GM18505 (cell line): ENCODE measurements around the gene CMTM8.
A peak's percentile ranks its signal among the peaks of the same experiment; 100 is the strongest.

Experiments
- ATAC-seq: cut with Tn5 transposase; IDR thresholded peaks from one replicate; pipeline ENCODE4 v1.9.1; 2021; ENCODE audit not compliant: unreplicated experiment
- POLR2A ChIP-seq: IDR thresholded peaks from 4 replicates; pipeline ENCODE4 v1.6.1; 2011; ENCODE audit warnings: borderline replicate concordance; ENCODE audit not compliant: insufficient read depth, insufficient read length; ENCODE audit errors: extremely low read depth

CMTM8 gene

DNA sequence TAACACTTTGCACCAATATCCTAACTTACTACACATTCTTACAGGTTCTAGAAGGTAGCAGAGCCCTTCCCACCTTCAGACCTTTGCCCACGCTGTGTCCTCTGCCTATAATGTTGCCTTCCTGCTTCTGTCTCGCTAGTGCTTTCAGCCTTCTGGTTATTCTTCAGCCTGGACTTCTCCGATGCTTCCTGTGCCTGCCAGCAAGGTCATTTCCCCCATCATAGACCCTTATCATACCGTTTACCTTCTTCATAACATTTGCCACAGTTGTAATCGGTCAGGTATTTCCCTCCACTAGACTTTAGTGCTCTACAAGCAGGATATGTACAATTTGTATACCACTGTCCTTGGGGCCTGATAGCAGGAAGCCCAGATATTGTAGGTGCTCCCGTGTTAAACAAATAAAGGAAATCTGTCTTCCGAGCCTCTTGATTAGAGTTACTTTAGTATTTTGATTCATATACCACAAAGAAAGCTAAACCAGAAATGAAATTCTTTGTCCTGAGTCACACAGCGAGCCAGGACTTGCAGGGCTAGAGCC, 117.3 kb downstream of the CMTM8 start:
- no peak for ATAC-seq
- no peak for TF ChIP-seq POLR2A

GRCh38 chr3:32359766-32360492, 121.4 kb downstream of the CMTM8 start:
- TF ChIP-seq POLR2A: no peak
- no peak for ATAC-seq

- ATAC-seq: no peak
- no peak for TF ChIP-seq POLR2A
Measured at GRCh38 chr3:32360493-32360827, 122.0 kb downstream of the CMTM8 start.

- no peak for TF ChIP-seq POLR2A
- ATAC-seq: peak; percentile 61
Measured at GRCh38 chr3:32366638-32367397, 128.3 kb downstream of the CMTM8 start.

DNA sequence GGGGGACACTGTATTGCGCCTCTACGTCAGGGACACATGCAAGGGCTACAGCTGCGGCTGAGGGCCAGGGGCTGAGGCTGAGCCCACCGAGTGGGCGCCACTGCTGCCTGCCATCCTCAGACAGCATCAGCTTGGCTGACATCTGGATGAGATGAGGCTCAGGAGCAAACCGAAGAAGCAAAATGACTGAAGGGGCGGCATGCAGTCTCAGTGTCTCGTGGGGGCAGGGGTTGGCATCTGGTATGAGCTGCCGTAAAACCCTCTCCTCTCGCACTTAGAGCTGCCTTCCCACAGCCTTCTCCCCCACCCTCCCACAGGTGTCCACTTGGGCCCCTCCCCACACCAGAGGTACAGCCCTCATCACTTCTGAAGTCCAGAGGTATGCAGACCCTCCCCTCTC, 129.0 kb downstream of the CMTM8 start:
- no peak for ATAC-seq

GRCh38 chr3:32371461-32372212, 133.2 kb downstream of the CMTM8 start:
- no peak for ATAC-seq

More for the DNA sequence above, 129.0 kb downstream of the CMTM8 start:
- TF ChIP-seq POLR2A: no peak

DNA sequence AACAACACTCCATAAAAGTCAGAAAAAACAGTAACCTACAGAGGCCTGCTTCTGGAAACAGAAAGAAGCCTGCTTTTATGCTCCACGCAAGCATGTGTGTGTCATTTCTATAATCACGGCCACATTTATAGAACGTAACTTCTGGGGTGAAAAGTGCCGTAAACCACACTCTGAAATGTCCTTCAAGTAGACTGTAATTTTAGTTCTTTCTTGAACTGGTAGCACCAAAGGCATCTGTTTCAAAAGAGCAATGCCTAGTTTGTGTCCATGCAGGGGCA, 133.7 kb downstream of the CMTM8 start:
- TF ChIP-seq POLR2A: no peak
- ATAC-seq: no peak

More at GRCh38 chr3:32371461-32372212, 133.2 kb downstream of the CMTM8 start:
- TF ChIP-seq POLR2A: no peak

- no peak for ATAC-seq
- TF ChIP-seq POLR2A: no peak
Measured at GRCh38 chr3:32373276-32373675, 134.8 kb downstream of the CMTM8 start.

DNA sequence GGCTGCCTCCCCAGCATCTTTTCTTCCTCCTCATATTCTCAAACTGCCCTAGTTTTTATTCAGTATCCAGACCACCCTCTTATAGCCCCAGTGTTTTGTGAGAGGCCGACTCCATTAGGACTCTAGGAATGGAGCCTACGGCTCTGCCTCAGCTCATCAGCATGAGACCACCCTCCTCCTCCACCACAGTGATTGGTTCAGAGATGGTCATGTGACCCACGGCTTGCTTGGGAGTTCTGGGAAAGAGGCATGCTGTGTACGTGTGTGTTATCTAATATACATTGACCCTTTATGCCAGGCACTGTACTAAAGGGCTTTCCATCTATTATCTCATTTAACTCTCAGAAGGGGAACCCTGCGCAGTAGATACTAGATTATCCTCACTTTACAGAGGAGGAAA, 135.4 kb downstream of the CMTM8 start:
- ATAC-seq: no peak
- no peak for TF ChIP-seq POLR2A

- no peak for TF ChIP-seq POLR2A
- no peak for ATAC-seq
Measured at GRCh38 chr3:32374788-32375595, 136.5 kb downstream of the CMTM8 start.

- ATAC-seq: no peak
- TF ChIP-seq POLR2A: no peak
Measured at GRCh38 chr3:32375596-32375930, 137.1 kb downstream of the CMTM8 start.

DNA sequence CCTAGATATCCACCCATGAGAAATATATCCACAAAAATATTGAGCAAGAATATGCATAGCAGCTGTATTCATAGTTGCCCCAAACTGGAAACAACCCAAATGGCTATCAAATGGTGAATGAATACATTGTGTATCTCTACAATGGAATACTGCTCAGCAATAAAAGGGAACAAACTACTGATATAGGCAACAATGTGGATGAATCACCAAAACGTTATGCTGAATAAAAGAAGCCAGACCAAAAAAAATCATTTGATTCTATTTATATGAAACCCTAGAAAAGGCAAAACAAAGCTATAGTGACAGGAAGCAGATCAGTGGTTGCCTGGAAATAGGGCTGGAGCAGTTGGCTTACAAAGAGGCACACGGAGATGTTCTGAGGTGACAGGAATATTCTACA, 137.6 kb downstream of the CMTM8 start:
- TF ChIP-seq POLR2A: no peak
- no peak for ATAC-seq
